Tibial artery (tissue), 4 donors: ENCODE data around the gene ARFGEF3.

Experiments
- DNase-seq, 2 donors: peaks; one replicate each; pipeline ENCODE4 v3.0.0-alpha.2; 2019
- H3K27ac ChIP-seq, 2 donors: fragments of 200-600 bp; sonication (generic) in 1 of 2; 1 replicate in 1 of 2; 2 replicates in 1 of 2; pipeline ENCODE4 v1.5.1; 2018 to 2019; ENCODE audit warnings: mild to moderate bottlenecking in 1 of 2
- H3K27me3 ChIP-seq, 2 donors: fragments of 200-600 bp; sonication (generic) in 1 of 2; one replicate each; pipeline versions ENCODE4 v1.5.1 to v1.6.0; 2016 to 2019
- H3K36me3 ChIP-seq, 3 donors: fragments of 200-600 bp; sonication (generic) in 2 of 3; one replicate each; pipeline ENCODE4 v1.5.1; 2016 to 2019; ENCODE audit warnings: mild to moderate bottlenecking in 2 of 3
- H3K4me1 ChIP-seq, 4 donors: fragments of 200-600 bp; sonication (generic) in 2 of 4; 1 replicate in 3 of 4; 2 replicates in 1 of 4; pipeline ENCODE4 v1.5.1; 2016 to 2019
- H3K4me3 ChIP-seq, 2 donors: fragments of 200-600 bp; sonication (generic) in 1 of 2; 1 replicate in 1 of 2; 2 replicates in 1 of 2; pipeline ENCODE4 v1.5.1; 2018 to 2019; ENCODE audit warnings: mild to moderate bottlenecking in 2 of 2
- H3K9me3 ChIP-seq, 3 donors: fragments of 200-600 bp; sonication (generic) in 1 of 3; one replicate each; pipeline ENCODE4 v1.5.1; 2016 to 2019
- intact Hi-C: fragments of 100-400 bp; cut with DNase I; formaldehyde crosslinking; loops from one replicate; pipeline ENCODE4 v1.15.0; 2023; ENCODE audit warnings: low total_unique reads
- TF ChIP-seq, protein P1 (sequence below), 2 experiments: fragments of 200-600 bp in 1 of 2; fragments of 450-650 bp in 1 of 2; IDR thresholded peaks; one replicate each; pipeline ENCODE4 v1.5.1; 2017 to 2019; ENCODE audit warnings: antibody characterized with exemption in 2 of 2, mild to moderate bottlenecking in 1 of 2, moderate library complexity in 1 of 2

The ARFGEF3 gene

DNA sequence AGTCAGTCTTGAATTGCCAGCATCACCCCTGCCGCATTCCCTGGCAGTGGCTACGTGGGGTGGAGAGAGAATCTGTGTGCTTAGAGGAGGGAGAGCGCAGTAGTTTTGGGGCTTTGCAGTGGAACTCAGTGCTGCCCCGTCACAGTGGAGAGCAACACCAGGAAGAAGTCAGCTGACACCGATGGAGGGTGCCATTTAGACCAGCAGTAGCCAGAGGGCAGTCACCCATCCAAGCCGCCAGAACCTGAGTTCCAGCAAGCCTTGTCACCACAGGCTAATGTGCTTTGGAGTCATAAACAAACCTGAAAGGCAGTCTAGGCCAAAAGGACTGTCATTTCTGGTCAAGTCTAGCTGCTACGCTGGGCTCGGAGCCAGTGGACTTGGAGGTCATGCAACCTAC lies 32.5 kb upstream of the ARFGEF3 start:
- Histone ChIP-seq H3K9me3 (no peaks in the 10 kb centered on the region), H3K36me3 (no peaks in the 10 kb centered on the region), H3K27me3 (no peaks in the 10 kb centered on the region), H3K27ac (no peak overlapping the region), H3K4me1 (no peaks in the 10 kb centered on the region), H3K4me3 (no peak overlapping the region)
- DNase-seq, result no peak
- intact Hi-C loops, result no loop called here
- TF ChIP-seq, protein P1, sequence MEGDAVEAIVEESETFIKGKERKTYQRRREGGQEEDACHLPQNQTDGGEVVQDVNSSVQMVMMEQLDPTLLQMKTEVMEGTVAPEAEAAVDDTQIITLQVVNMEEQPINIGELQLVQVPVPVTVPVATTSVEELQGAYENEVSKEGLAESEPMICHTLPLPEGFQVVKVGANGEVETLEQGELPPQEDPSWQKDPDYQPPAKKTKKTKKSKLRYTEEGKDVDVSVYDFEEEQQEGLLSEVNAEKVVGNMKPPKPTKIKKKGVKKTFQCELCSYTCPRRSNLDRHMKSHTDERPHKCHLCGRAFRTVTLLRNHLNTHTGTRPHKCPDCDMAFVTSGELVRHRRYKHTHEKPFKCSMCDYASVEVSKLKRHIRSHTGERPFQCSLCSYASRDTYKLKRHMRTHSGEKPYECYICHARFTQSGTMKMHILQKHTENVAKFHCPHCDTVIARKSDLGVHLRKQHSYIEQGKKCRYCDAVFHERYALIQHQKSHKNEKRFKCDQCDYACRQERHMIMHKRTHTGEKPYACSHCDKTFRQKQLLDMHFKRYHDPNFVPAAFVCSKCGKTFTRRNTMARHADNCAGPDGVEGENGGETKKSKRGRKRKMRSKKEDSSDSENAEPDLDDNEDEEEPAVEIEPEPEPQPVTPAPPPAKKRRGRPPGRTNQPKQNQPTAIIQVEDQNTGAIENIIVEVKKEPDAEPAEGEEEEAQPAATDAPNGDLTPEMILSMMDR (IDR thresholded peaks at IDR 0.05), result no peak

DNA sequence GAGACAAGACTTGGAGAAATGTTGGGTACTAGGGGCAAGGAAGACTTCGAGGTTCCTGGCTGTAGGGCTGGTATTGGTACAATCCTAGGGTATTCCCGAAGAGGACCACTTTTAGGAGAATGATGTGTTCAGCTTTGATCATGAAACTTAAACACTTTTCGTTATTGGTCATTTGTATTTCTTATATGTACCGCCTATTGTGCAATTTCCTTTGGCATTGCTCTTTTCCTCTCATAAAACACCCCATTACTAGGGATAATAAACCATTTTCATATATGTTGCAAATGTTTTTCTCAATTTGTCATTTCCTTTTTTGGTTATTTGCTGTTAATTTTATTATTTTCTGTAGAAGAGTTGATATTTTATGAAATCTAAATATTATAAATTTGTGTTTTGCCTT lies 18.9 kb upstream of the ARFGEF3 start:
- Histone ChIP-seq H3K36me3 (no peaks in the 10 kb centered on the region), H3K27me3 (no peaks in the 10 kb centered on the region), H3K9me3 (no peaks in the 10 kb centered on the region), H3K4me1 (no peaks in the 10 kb centered on the region), H3K4me3 (no peak overlapping the region), H3K27ac (no peak overlapping the region)
- DNase-seq, result no peak
- intact Hi-C loops, result no loop called here
- TF ChIP-seq, protein P1 (IDR thresholded peaks at IDR 0.05), result no peak

DNA sequence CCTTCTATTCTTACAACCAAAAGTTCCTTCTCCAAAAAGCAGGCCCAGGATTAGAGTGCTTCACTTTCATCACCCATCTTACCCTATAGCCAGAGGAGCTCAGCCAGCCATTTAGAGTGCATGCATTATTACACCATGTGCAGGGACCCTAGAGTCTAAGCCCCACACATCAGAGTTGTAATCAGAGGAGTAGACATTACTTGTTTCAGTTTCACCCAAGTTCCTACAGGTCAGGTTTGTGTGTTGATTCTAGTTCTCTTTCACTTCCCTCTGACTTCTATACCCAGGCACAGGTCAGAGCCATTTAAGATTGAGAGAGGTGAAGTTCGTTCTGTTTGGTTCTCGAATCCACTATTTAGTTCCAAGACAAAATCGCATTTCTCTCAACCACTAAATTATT lies 16.3 kb upstream of the ARFGEF3 start:
- H3K4me1 ChIP-seq, result no peaks in the 10 kb centered on the region
- no peak overlapping the region for H3K4me3 ChIP-seq
- H3K27ac ChIP-seq, result no peak overlapping the region
- no peaks in the 10 kb centered on the region for H3K27me3 ChIP-seq
- intact Hi-C loops, result no loop called here
- H3K9me3 ChIP-seq, result no peaks in the 10 kb centered on the region
- no peak for DNase-seq
- TF ChIP-seq, protein P1 (IDR thresholded peaks at IDR 0.05), result no peak
- H3K36me3 ChIP-seq, result no peaks in the 10 kb centered on the region

DNA sequence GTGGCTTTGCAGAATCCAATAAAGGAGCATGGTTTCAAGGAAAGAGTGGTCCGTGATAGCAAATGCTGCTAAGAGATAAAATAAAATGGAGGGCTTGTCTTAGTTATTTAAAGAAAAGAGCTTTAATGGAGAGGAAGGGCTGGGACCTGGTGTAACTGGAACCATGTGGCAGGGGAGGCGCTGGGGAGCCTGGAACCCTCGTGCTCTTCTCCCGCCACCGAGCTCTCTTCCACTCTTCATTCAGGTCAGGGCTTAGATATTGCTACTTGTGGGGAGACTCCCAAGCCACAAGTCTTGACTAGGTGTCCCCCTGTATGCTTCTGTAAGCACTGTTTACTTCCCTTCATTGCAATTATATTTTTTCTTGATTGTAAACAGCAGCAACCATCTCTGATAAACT lies 15.2 kb upstream of the ARFGEF3 start:
- intact Hi-C loops, result no loop called here
- no peaks in the 10 kb centered on the region for H3K27me3 ChIP-seq

DNA sequence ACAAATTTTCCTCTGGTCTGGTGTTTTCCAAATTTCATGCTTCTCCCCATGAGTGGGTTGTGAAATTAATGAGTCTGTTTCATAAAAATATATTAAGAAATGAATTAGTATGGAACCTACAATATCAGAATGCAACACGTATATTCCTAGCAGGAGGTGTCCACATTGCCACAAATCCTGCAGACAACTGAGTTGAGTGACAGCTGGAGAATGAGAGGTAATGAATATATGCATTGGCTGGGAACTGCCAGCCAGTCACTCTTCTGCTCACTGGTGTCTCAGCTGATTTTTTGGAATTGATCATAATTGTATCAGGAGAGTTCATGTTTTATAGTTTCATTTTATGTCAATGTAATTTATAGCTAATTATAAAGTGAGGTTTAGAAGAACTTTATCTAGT lies 6.3 kb upstream of the ARFGEF3 start:
- TF ChIP-seq, protein P1 (IDR thresholded peaks at IDR 0.05), result no peak
- no peak overlapping the region for H3K27ac ChIP-seq
- H3K4me1 ChIP-seq, result no peaks in the 10 kb centered on the region
- no peak for DNase-seq
- H3K9me3 ChIP-seq, result peaks cover 0 to 10% (median 9%) of the 10 kb centered on the region in 3 donors
- H3K36me3 ChIP-seq, result no peaks in the 10 kb centered on the region
- H3K4me3 ChIP-seq, result no peak overlapping the region
- H3K27me3 ChIP-seq, result peaks cover 0 to 7% of the 10 kb centered on the region in 2 donors
- intact Hi-C loops, result no loop called here

More for the DNA sequence above, 15.2 kb upstream of the ARFGEF3 start:
- no peak overlapping the region for H3K4me3 ChIP-seq
- H3K4me1 ChIP-seq, result no peaks in the 10 kb centered on the region
- no peaks in the 10 kb centered on the region for H3K9me3 ChIP-seq
- no peak overlapping the region for H3K27ac ChIP-seq
- H3K36me3 ChIP-seq, result no peaks in the 10 kb centered on the region
- TF ChIP-seq, protein P1 (IDR thresholded peaks at IDR 0.05), result no peak
- DNase-seq, result no peak
